ENCODE data around the gene MAPK14.

Gene MAPK14

GRCh38 chr6:36131511-36132245, 104.1 kb downstream of the MAPK14 start:
- Histone ChIP-seq H3K9me3 (ENCODE audit: control insufficient read depth, low read length) (no peaks in the 10 kb centered on the region), H3K4me3 (ENCODE audit: low read depth, low read length) (peak overlapping the region; percentile 75), H3K4me2 (ENCODE audit: low read length) (peak overlapping the region; percentile 83), H3K79me2 (peaks cover 8% of the 10 kb centered on the region), H3K27me3 (ENCODE audit: control insufficient read depth, insufficient read depth, low read length) (no peaks in the 10 kb centered on the region), H3K9ac (peak overlapping the region; percentile 71), H2AFZ (peak overlapping the region; percentile 89), H3K27ac (peak overlapping the region; percentile 98), H3K36me3 (ENCODE audit: control insufficient read depth, insufficient read depth, low read length) (no peaks in the 10 kb centered on the region), H3K4me1 (peaks cover 25% of the 10 kb centered on the region)
- no peak for TF ChIP-seq CTCF (IDR thresholded peaks at IDR 0.05)

DNA sequence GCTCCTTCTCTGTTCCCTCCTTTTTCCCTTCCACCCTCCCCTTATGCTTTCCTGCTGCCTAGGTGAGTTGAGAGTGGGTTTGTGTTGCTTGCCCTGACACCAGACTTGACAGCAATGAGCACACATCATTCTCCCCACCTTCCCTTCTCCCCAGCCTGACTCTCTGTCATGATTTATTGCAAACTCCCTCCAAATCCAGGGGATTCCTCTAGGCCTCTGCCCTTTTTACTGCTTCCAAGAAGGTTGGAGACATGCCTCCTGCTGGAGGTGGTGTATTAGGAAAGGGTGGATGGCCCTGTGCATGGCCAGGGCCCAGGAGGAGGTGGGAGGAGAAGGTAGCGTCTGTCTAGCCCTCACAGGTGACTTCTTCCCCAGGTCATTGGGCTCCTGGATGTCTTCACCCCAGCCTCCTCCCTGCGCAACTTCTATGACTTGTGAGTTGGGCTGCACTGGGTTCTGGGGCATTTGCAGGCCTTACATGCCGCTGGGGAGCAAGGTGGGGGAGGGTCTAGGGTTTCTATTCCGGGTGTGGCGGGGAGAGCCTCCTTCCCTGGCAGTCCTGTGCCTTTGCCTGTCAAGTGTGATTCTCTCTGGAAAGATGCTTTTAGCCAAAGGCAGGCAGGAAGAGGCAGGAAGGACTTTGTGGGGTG, 104.8 kb downstream of the MAPK14 start:
- Histone ChIP-seq H3K4me2 (ENCODE audit: low read length) (peak overlapping the region; percentile 83), H3K36me3 (ENCODE audit: control insufficient read depth, insufficient read depth, low read length) (no peaks in the 10 kb centered on the region), H3K9me3 (ENCODE audit: control insufficient read depth, low read length) (no peaks in the 10 kb centered on the region), H3K79me2 (peaks cover 8% of the 10 kb centered on the region), H3K27ac (peak overlapping the region; percentile 98), H2AFZ (peak overlapping the region; percentile 89), H3K4me3 (ENCODE audit: low read depth, low read length) (peak overlapping the region; percentile 75), H3K9ac (peak overlapping the region; percentile 33), H3K27me3 (ENCODE audit: control insufficient read depth, insufficient read depth, low read length) (no peaks in the 10 kb centered on the region), H3K4me1 (peaks cover 25% of the 10 kb centered on the region)
- no peak for TF ChIP-seq CTCF (IDR thresholded peaks at IDR 0.05)

DNA sequence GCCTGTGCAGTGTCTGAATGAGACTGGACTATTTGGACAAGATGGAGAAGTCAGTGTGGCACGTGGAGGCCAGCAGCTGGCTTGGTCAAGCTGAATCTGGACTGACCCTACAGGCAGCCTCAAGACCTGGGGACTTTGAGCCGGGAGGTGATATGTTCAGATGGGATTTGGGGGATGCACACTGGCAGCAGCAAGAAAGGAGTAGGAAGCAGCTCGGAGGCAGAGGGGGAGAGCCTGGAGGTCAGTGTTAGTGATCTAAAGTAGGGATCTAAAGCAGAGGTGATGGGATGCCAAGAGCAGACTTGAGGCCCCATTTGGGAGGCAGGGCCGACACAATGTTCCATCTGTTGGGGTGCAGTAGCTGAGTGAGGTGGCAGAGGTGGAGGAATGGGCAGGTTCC, 105.5 kb downstream of the MAPK14 start:
- Histone ChIP-seq H2AFZ (no peak overlapping the region), H3K9me3 (ENCODE audit: control insufficient read depth, low read length) (no peaks in the 10 kb centered on the region), H3K27me3 (ENCODE audit: control insufficient read depth, insufficient read depth, low read length) (no peaks in the 10 kb centered on the region), H3K4me2 (ENCODE audit: low read length) (no peak overlapping the region), H3K9ac (no peak overlapping the region), H3K4me1 (peaks cover 25% of the 10 kb centered on the region), H3K27ac (peak overlapping the region; percentile 98), H3K4me3 (ENCODE audit: low read depth, low read length) (no peak overlapping the region), H3K79me2 (peaks cover 8% of the 10 kb centered on the region), H3K36me3 (ENCODE audit: control insufficient read depth, insufficient read depth, low read length) (no peaks in the 10 kb centered on the region)
- TF ChIP-seq CTCF (IDR thresholded peaks at IDR 0.05) = no peak

GRCh38 chr6:36133912-36134311, 106.3 kb downstream of the MAPK14 start:
- H3K4me2 ChIP-seq (ENCODE audit: low read length) = no peak overlapping the region
- no peaks in the 10 kb centered on the region for H3K27me3 ChIP-seq (ENCODE audit: control insufficient read depth, insufficient read depth, low read length)
- no peak overlapping the region for H3K9ac ChIP-seq
- no peak overlapping the region for H2AFZ ChIP-seq
- no peaks in the 10 kb centered on the region for H3K36me3 ChIP-seq (ENCODE audit: control insufficient read depth, insufficient read depth, low read length)
- peaks cover 8% of the 10 kb centered on the region for H3K79me2 ChIP-seq
- H3K9me3 ChIP-seq (ENCODE audit: control insufficient read depth, low read length) = no peaks in the 10 kb centered on the region
- peaks cover 25% of the 10 kb centered on the region for H3K4me1 ChIP-seq
- no peak overlapping the region for H3K4me3 ChIP-seq (ENCODE audit: low read depth, low read length)
- no peak overlapping the region for H3K27ac ChIP-seq
- TF ChIP-seq CTCF (IDR thresholded peaks at IDR 0.05) = no peak

Measured in parathyroid adenoma (tissue), 2 donors.